AG09319 (cell line): ENCODE measurements around the gene ANKMY2.

Source experiments
- DNase-seq: peaks from one replicate; pipeline ENCODE4 v3.0.0-alpha.2; 2010; ENCODE audit warnings: low read depth; ENCODE audit errors: extremely low read depth
- TF ChIP-seq, protein P1 (sequence below): IDR thresholded peaks from 2 replicates; pipeline ENCODE4 v1.5.1; 2011; ENCODE audit warnings: low read depth, mild to moderate bottlenecking, inconsistent platforms, low read length, moderate library complexity

The ANKMY2 gene

DNA sequence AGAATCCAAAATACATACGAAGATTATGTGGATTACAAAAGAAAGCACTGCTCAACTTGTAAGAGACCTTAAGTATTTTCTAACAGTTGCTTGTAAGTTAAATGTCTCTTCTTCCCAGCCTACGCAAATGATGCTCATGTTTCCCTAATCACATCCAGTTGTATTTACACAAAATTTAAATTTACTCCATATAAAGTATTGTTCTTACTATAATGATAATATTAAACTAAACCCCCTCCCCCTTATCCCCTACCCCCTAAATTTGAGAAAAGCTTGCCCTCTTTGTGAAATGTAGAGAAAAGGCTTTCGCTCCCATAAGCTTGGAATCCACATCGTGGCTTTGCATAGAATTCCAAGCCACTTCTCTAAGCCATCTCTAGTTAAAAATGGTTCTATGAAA is 29.4 kb downstream of the ANKMY2 start:
- no peak for DNase-seq
- TF ChIP-seq, protein P1, sequence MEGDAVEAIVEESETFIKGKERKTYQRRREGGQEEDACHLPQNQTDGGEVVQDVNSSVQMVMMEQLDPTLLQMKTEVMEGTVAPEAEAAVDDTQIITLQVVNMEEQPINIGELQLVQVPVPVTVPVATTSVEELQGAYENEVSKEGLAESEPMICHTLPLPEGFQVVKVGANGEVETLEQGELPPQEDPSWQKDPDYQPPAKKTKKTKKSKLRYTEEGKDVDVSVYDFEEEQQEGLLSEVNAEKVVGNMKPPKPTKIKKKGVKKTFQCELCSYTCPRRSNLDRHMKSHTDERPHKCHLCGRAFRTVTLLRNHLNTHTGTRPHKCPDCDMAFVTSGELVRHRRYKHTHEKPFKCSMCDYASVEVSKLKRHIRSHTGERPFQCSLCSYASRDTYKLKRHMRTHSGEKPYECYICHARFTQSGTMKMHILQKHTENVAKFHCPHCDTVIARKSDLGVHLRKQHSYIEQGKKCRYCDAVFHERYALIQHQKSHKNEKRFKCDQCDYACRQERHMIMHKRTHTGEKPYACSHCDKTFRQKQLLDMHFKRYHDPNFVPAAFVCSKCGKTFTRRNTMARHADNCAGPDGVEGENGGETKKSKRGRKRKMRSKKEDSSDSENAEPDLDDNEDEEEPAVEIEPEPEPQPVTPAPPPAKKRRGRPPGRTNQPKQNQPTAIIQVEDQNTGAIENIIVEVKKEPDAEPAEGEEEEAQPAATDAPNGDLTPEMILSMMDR: no peak

DNA sequence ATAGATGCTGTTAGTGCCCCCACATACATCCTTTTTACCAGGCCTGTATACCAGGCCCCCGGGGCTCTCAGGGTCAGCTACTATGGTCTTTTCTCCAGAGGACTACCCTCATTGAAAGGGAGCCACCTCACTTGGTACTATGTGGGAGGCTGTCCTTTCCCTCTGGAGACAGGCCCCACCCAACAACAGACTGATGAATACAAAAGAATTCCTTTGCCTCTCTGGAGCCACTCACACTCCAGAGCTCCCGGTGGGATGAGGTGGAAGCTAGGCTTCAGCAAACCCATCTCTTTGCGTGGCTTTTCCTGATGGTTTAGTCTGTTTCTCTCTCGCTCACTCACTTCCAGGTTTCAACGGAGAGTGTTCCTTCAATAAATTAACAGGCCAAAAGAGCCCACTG is 30.3 kb downstream of the ANKMY2 start:
- TF ChIP-seq, protein P1: no peak
- no peak for DNase-seq

DNA sequence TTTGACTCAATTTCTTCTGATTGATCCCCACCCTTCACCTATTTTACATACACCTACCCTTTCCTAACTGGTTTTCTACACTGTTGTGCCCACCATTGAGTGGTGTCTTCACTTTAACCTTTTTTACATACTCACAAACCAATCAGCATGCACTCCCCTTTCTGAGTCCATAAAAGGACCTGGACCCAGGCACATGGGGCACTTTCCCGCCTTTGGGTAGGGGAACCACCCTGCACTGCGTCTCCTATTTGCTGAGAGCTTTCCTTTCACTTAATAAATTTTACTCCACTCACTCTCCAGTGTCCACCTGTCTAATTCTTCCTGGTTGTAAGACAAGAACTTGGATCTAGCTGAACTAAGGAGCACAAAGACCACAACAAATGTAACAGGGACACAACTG is 33.8 kb downstream of the ANKMY2 start:
- TF ChIP-seq, protein P1: no peak
- no peak for DNase-seq

DNA sequence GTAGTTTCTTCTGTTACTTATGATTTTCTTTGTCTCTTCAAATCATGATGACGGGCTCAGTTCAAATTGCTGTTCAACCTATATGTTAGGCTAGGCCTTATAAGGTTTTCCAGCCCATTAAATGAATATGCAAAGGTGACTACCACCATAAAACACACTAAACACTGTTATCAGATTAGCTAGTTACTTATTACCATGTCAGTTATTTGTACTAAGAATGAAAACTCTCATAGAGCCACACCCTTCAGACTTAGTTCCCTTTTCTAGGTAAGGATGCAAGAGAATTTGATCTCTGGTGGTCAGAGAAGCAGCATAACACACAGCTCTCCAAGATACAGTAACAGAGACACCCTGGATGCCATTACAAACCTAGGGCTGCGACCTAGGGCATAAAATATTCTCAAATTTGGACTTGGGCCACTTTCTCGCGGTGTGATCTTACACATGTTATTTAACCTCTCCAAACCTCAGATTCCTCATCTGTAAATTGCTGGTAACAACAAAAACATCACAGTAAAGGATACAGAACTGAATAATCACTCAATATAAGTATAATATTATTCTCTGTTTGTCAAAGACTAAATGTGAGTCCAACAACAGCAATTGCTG is 35.6 kb downstream of the ANKMY2 start:
- TF ChIP-seq, protein P1: no peak
- DNase-seq: no peak

DNA sequence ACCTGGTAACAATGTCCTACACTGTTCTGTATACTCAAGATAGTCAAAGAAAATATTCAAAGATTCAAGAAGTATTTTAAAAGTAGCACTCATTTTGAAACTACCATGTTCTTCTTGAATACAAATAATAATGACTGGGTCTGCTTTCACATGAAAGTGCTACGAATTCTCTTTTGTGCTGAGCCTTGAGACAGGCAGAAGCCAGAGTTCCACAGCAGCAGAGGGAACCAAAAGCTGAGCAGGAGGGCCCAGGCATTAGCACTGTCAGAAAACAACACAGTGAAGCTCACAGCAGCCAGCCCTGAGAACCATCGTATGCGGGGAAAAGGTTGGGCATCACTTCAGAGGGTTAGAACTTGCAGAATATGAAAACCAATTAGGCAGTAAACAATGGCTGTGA is 38.9 kb downstream of the ANKMY2 start:
- TF ChIP-seq, protein P1: no peak

DNA sequence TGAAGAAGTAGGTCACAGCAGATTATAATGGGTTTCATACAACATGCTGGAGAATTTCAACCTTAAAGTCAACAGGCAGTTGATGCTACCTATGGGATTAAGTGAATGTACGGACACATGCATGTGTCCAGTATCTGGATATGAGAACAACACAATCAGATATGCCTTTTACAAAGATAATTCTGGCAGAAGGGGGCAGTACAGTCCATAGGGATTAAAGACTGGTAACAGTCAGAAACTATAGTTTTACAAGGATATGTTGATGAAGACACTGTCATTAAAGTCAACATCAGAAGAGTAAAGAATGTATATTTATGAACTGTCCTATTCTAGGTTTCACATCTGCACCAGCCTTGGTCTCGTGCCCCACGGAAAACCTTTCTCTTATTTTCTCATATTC is 41.5 kb downstream of the ANKMY2 start:
- DNase-seq: no peak
- TF ChIP-seq, protein P1: peak; percentile 15

More for the DNA sequence above, 38.9 kb downstream of the ANKMY2 start:
- DNase-seq: no peak

DNA sequence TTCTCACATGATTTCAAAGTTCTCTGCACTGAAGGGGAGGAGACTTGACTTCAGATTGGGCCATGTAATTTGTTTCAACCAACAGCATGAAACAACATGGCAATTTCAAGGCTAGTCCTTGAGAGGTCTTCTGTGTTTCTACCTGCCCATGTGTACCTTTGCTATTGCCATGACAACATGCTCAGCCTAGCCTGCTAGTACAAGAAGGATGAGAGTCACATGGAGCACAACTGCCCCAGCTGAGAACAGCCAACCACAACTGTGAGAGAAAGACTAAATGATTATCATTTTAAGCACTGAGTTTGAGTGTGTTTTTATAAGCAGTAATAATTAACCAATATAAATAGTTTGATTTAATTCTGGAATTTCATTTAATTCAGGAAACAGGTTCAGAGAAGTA is 41.9 kb downstream of the ANKMY2 start:
- no peak for DNase-seq

More for the DNA sequence above, 41.9 kb downstream of the ANKMY2 start:
- TF ChIP-seq, protein P1: no peak
